Measurements from ENCODE around the gene MAD1L1.

MAD1L1 gene

GRCh38 chr7:1851721-1852516 lies 380.8 kb downstream of the MAD1L1 start:
- DNase-seq (ENCODE audit: low spot score), result no peak
- ChIA-PET POLR2A (ENCODE audit: low non-redundant PET) (no interaction called here), CTCF (no interaction called here)
- H3K27ac ChIP-seq, result no peak overlapping the region
- no peak for TF ChIP-seq CTCF (conservative IDR thresholded peaks at IDR 0.05; ENCODE audit: low read depth)

GRCh38 chr7:1850976-1851571 lies 381.7 kb downstream of the MAD1L1 start:
- ChIA-PET CTCF (no interaction called here), POLR2A (ENCODE audit: low non-redundant PET) (no interaction called here)
- TF ChIP-seq CTCF (conservative IDR thresholded peaks at IDR 0.05; ENCODE audit: low read depth), result no peak
- no peak for DNase-seq (ENCODE audit: low spot score)
- no peak overlapping the region for H3K27ac ChIP-seq

GRCh38 chr7:1850111-1850975 lies 382.4 kb downstream of the MAD1L1 start:
- no peak for DNase-seq (ENCODE audit: low spot score)
- no peak for TF ChIP-seq CTCF (conservative IDR thresholded peaks at IDR 0.05; ENCODE audit: low read depth)
- POLR2A ChIA-PET (ENCODE audit: low non-redundant PET), result no interaction called here
- no peak overlapping the region for H3K27ac ChIP-seq
- CTCF ChIA-PET, result no interaction called here

- TF ChIP-seq CTCF (conservative IDR thresholded peaks at IDR 0.05; ENCODE audit: low read depth), result no peak
- no peak overlapping the region for H3K27ac ChIP-seq
- DNase-seq (ENCODE audit: low spot score), result no peak
- ChIA-PET POLR2A (ENCODE audit: low non-redundant PET) (no interaction called here), CTCF (no interaction called here)
Measured at GRCh38 chr7:1849351-1850041, 383.2 kb downstream of the MAD1L1 start.

- no peak for TF ChIP-seq CTCF (conservative IDR thresholded peaks at IDR 0.05; ENCODE audit: low read depth)
- no peak for DNase-seq (ENCODE audit: low spot score)
- CTCF ChIA-PET, result no interaction called here
Measured at GRCh38 chr7:1848911-1849311, 383.8 kb downstream of the MAD1L1 start.

GRCh38 chr7:1848013-1848640 lies 384.6 kb downstream of the MAD1L1 start:
- DNase-seq (ENCODE audit: low spot score), result no peak
- ChIA-PET POLR2A (ENCODE audit: low non-redundant PET) (no interaction called here), CTCF (no interaction called here)
- TF ChIP-seq CTCF (conservative IDR thresholded peaks at IDR 0.05; ENCODE audit: low read depth), result no peak
- no peak overlapping the region for H3K27ac ChIP-seq

More at GRCh38 chr7:1848911-1849311, 383.8 kb downstream of the MAD1L1 start:
- no peak overlapping the region for H3K27ac ChIP-seq
- POLR2A ChIA-PET (ENCODE audit: low non-redundant PET), result no interaction called here

Measured in RWPE1 (cell line).